Mesothelial cell of epicardium (in vitro differentiated cells): Measurements from ENCODE around the gene ACAA2. TPM values are rescaled to one million over a fixed set of nuclear protein-coding genes. Genes with fewer than 3 reads are reported as not detected.

Source experiments
- DNase-seq, 2 experiments: peaks; one replicate each; pipeline ENCODE4 v3.0.0; 2021; ENCODE audit warnings: low spot score in 2 of 2; ENCODE audit not compliant: unreplicated experiment in 2 of 2
- H3K27ac Mint-ChIP-seq: 2 replicates; pipeline ENCODE4 v1.8.0; 2021; ENCODE audit warnings: mixed read lengths
- H3K27me3 Mint-ChIP-seq: 2 replicates; pipeline ENCODE4 v1.8.0; 2021; ENCODE audit warnings: low read depth, mixed read lengths
- H3K36me3 Mint-ChIP-seq: 2 replicates; pipeline ENCODE4 v1.8.0; 2021; ENCODE audit warnings: mixed read lengths
- H3K4me1 Mint-ChIP-seq: 2 replicates; pipeline ENCODE4 v1.8.0; 2021; ENCODE audit warnings: mixed read lengths
- H3K4me3 Mint-ChIP-seq: 2 replicates; pipeline ENCODE4 v1.8.0; 2021; ENCODE audit warnings: mild to moderate bottlenecking, moderate library complexity, mixed read lengths
- H3K9me3 Mint-ChIP-seq: 2 replicates; pipeline ENCODE4 v1.8.0; 2021; ENCODE audit warnings: mixed read lengths
- CTCF ChIP-seq: fragments of 200-600 bp; sonication (generic); IDR thresholded peaks from one replicate; pipeline ENCODE4 v1.5.0; 2021; ENCODE audit warnings: antibody characterized with exemption; ENCODE audit not compliant: unreplicated experiment
- total RNA-seq: library from RNA; stranded (reverse); gene quantifications from 3 replicates; pipeline ENCODE4 v1.2.1, GENCODE V29; 2021

Gene ACAA2
- total RNA-seq, 1 donor from 2014 or later: 57.2 TPM

GRCh38 chr18:49767111-49768050 lies 46.0 kb downstream of the ACAA2 start:
- no peaks in the 10 kb centered on the region for H3K27me3 Mint-ChIP-seq
- no peak for TF ChIP-seq CTCF
- H3K36me3 Mint-ChIP-seq: no peaks in the 10 kb centered on the region
- H3K4me1 Mint-ChIP-seq: peaks cover 5% of the 10 kb centered on the region
- no peaks in the 10 kb centered on the region for H3K9me3 Mint-ChIP-seq
- no peak for DNase-seq
- no peak overlapping the region for H3K4me3 Mint-ChIP-seq
- H3K27ac Mint-ChIP-seq: no peak overlapping the region

- no peaks in the 10 kb centered on the region for H3K27me3 Mint-ChIP-seq
- H3K9me3 Mint-ChIP-seq: no peaks in the 10 kb centered on the region
- H3K4me3 Mint-ChIP-seq: no peak overlapping the region
- peaks cover 5% of the 10 kb centered on the region for H3K4me1 Mint-ChIP-seq
- H3K27ac Mint-ChIP-seq: no peak overlapping the region
- no peak for TF ChIP-seq CTCF
- no peak for DNase-seq
- H3K36me3 Mint-ChIP-seq: no peaks in the 10 kb centered on the region
These were observed 46.7 kb downstream of the ACAA2 start for GRCh38 chr18:49766646-49767045.

DNA sequence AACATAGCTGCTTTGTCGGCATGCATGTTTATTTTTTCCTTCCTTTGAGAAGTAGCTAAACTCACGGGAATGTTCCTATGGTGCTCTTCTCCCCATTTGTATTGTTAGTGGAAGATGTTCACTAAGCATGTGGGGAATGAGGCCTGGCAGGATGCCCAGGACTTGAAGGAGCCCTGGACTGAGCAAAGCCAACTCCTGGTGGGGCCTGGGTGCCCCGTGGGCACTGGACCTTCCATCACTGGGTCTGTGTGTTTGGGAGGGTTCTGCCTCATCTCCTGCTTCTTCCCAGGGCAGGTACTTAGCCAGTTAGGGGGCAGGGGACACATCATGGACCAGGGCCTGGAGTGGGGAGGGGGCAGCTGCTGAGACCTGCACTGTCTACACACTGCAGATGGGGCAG lies 49.3 kb downstream of the ACAA2 start:
- TF ChIP-seq CTCF: no peak
- no peak for DNase-seq
- Mint-ChIP-seq H3K4me3 (no peak overlapping the region), H3K4me1 (peaks cover 5% of the 10 kb centered on the region), H3K9me3 (no peaks in the 10 kb centered on the region), H3K36me3 (no peaks in the 10 kb centered on the region), H3K27ac (no peak overlapping the region), H3K27me3 (no peaks in the 10 kb centered on the region)

DNA sequence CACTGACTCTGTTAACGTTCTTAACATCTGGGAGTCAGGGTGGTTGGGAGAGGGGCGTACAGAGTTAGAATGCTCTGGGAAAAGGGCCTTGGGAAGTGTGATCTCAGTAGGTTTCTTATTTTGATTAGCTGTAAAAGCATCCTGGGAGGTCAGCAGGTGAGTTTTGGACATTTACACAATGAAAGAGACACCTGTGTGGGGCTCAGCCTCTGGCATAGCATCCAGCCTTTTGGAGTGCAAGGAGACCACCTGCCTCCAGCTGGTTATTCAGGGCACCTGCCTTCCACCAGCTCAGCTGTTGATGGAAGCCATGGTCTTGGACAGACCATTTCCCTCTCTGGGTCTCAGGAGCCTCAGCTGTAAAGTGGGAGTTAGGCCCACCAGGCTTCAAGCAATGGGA lies 49.7 kb downstream of the ACAA2 start:
- Mint-ChIP-seq H3K4me3 (no peak overlapping the region), H3K27ac (no peak overlapping the region), H3K27me3 (no peaks in the 10 kb centered on the region), H3K36me3 (no peaks in the 10 kb centered on the region), H3K4me1 (peaks cover 5% of the 10 kb centered on the region), H3K9me3 (no peaks in the 10 kb centered on the region)
- TF ChIP-seq CTCF: no peak
- DNase-seq: no peak

GRCh38 chr18:49762191-49763077 lies 50.9 kb downstream of the ACAA2 start:
- Mint-ChIP-seq H3K27me3 (no peaks in the 10 kb centered on the region), H3K4me3 (no peak overlapping the region), H3K9me3 (no peaks in the 10 kb centered on the region), H3K4me1 (peaks cover 5% of the 10 kb centered on the region), H3K27ac (no peak overlapping the region), H3K36me3 (no peaks in the 10 kb centered on the region)
- no peak for TF ChIP-seq CTCF
- no peak for DNase-seq
